GM21619 (cell line): ENCODE results near the gene C8G.

ENCODE experiments used
- ATAC-seq: cut with Tn5 transposase; IDR thresholded peaks from one replicate; pipeline ENCODE4 v1.9.1; 2021; ENCODE audit not compliant: unreplicated experiment

C8G gene

DNA sequence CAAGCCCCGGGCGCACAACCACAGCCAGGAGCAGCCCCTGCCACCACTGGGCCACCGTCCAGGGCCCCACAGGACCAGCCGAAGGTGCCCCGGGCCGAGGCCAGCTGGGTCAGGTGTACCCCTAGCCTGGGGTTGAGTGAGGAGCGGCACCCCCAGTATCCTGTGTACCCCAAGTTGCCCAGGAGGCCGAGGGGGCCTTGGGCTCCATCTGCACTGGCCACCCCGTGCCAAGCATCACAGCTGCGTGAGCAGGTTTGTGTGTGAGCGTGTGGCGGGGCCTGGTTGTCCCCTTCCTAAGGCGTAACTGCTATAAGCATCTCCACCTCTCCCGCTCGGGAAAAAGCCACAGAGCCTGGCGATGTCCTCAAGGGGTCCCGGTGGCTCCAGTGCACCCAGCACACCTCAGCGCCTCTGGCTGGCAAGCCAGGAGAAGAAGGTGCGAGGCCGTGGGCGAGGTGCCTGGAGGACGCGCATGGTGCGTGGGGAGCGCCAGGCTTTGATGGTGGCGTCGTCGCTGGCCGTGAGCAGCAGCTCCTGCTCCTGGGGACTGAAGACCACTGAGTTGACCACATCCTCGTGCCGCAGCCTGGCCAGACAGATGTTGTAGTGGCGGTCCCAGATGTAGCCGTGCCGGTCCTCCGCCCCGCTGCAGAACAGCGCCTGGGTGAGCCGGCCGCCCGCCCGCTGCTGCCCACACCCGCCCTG, 4.4 kb upstream of the C8G start:
- ATAC-seq, result no peak

DNA sequence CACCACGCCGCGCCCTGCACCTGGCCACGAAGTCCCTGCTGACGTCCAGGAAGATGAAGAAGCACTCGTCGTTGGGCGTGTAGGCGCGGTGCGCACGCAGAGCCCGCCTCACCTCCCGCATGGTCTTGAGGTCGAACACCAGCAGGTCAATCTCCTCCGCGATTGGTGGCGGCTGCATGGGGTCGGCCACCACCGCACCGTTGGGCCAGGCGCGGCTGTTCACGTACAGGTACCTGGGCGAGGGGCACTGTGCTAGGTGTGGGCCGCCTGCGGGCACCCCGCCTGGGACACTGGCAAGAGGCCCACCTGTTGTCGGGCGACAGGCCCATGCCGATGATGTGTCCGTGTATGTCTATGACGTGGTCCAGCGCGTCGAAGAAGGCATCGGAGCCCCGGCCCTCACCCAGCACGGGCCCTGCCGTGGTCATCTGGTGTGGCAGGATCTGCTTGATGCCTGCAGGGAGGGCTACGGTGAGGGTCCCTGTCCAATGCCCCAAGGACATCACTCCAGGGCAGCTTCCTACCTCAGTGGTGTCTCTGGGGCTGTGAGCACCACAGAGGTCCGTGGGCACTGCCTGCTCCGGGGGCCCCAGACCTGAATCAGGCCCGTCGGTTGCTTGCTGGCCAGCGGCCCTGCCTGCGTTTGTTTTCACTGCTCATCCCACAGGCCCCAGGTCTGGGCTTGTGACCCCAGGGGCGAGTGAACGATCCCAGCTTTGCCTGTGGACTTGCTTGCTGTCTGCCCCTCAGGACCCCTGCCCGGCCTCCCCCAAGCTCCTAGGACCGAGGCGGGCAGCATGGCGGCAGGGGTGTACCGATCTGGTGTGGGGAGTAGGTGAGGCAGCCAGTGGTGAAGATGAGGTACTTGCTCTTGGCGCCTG, 3.6 kb upstream of the C8G start:
- ATAC-seq, result no peak

DNA sequence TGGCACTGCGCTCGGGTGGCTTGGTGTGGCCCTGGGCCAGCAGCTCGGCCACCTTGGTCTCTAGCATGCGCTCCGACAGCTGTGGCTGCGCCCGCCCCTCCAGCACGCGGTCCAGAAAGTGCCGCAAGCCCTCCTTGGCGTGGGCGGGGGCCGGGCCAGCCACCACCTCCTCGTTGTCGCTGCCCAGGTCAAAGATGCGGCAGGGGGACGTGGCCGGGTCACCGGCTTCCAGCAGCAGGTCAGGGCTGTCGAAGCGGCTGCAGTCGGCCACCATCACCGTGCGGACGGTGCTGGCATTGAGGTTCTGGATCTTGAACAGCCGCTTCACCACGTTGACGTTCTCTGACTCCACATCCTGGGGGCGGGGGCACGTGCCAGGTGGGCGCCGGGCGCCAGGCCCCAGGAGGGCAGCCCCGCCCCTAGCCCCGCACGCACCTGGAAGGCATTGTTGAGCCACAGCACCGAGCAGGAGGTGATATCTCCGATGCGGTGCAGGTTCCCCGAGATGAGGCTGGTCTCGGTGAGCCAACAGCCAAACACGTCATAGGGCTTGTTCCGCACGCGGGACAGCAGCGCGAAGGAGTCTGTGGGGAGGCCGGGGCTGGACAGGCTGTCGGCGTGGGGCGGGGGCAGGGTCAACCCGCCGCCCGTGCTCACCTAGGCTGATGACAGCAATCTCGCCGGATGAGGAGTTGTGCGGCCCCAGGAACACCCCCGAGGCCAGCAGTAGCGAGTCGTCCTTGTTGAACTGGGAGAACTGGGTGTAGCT, 2.7 kb upstream of the C8G start:
- no peak for ATAC-seq

DNA sequence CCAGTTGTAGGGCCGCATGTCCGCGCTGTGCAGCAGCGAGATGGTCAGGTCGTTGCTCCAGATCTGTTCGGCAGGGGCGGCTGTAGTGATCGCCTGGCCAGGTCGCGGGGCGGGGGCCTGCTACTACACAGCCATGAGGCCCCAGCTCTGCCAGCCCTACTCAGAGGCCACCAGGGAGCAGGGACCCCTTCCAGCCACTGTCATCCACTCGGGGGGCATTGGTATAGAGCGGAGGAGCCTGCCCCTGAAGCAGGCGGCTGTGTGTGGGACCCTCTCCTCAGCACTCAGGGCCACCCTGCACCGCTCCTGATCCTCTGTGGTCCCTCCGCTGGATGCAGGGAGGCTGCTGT, 2.2 kb upstream of the C8G start:
- no peak for ATAC-seq

DNA sequence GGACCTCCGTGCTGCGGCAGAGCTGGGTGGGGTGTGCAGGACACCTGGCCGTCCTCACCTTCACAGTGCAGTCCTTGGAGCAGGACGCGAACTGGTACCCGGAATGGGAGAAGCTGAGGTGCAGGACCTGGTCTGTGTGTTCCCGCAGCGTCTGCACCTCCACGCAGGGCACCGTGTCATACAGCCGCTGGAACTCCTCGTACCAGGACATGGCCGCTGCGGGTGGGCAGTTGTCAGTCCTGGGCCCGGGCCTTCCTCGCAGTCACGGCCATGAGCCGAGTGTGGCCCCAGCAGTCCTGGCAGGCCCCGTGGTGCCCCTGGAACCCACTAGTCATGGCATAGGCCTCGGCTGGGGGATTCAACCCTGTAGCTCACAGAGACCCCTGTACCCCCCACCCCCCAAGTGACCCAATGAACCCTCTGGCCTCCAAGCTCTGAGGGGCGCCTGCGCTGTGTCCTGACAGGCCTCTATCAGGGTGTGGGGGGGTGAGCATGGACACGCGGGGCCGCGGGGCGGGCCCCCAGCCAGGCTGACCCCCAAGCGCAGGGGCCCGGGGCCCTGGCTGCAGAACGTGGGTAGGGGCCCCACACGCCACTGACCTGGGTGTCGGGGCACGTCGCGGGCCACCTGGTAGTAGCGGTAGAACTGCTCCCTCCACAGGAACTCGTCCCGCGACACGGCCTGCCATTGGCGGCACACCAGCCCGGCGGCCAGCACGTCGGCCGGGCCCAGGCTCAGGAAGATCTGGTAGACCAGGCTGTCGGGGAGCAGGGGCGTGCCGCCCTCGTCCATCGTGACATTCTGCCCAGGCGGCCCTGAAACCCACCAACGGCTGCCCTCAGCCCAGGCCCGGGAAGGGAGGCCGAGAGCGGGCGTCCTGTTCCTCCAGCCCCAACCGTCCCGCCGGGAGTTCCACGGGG, 1.5 kb upstream of the C8G start:
- ATAC-seq, result peak; percentile 21

DNA sequence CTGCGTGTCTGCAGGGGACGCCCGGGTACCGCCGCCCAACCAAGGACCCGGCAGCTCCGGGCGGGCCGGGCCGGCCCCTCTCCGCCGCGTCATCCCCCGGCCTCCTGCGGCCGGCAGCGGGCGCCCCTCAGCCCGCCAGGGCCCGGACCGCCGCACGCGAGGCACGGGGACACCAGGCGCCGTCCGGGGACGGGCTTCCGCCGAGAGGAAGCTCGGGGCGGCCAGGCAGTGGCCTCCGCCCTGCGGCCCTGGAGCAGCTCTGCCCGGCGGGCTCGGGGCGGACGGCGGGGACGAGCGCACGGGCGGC, 878 bp upstream of the C8G start:
- peak; percentile 28 for ATAC-seq

DNA sequence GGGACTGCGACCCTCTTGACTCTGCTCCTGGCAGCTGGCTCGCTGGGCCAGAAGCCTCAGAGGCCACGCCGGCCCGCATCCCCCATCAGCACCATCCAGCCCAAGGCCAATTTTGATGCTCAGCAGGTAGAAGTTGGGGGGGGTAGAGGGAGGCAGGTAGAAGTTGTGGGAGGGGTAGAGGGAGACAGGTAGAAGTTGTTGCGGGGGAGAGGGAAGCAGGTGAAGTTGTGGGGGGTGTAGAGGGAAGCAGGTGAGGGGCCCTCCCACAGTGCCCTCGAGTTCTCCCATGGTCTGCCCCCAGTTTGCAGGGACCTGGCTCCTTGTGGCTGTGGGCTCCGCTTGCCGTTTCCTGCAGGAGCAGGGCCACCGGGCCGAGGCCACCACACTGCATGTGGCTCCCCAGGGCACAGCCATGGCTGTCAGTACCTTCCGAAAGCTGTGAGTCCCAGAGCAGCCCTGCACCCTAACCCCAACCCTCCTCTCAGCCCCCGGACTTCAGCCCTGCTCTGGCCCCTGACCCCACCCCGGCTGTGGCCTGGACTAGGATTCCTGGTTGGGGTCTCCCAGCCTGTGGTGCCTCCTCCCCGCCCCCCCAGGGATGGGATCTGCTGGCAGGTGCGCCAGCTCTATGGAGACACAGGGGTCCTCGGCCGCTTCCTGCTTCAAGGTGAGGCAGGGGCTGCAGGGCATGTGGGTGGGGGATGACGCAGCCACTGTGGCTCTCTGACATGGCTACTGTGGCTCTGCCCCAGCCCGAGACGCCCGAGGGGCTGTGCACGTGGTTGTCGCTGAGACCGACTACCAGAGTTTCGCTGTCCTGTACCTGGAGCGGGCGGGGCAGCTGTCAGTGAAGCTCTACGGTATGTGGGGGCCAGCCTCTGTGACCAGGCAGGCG, 537 bp downstream of the C8G start:
- ATAC-seq, result no peak

DNA sequence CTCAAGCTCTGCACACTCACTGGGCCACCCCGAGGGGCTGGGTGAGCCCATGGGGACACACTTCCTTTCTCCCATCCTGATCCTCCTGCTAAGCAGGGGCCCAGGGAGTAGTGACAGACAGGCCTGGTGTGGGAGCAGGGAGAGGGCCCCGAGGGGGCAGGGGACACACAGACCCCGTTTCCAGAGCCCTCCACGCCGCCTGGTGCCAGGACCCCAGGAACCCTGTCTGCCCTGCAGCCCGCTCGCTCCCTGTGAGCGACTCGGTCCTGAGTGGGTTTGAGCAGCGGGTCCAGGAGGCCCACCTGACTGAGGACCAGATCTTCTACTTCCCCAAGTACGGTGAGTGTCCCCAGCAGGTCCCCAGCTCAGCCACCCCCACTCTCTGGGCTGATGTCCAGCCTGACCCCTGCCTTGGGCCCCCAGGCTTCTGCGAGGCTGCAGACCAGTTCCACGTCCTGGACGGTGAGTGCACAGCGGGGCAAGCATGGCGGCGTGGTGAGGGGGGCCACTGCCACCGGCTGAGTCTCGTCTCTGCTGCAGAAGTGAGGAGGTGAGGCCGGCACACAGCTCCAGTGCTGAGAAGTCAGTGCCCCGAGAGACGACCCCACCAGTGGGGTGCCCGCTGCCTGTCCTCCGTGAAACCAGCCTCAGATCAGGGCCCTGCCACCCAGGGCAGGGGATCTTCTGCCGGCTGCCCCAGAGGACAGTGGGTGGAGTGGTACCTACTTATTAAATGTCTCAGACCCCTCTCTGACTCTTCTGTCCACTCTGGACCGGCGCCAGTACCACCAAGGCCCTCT, 1.4 kb downstream of the C8G start:
- no peak for ATAC-seq

DNA sequence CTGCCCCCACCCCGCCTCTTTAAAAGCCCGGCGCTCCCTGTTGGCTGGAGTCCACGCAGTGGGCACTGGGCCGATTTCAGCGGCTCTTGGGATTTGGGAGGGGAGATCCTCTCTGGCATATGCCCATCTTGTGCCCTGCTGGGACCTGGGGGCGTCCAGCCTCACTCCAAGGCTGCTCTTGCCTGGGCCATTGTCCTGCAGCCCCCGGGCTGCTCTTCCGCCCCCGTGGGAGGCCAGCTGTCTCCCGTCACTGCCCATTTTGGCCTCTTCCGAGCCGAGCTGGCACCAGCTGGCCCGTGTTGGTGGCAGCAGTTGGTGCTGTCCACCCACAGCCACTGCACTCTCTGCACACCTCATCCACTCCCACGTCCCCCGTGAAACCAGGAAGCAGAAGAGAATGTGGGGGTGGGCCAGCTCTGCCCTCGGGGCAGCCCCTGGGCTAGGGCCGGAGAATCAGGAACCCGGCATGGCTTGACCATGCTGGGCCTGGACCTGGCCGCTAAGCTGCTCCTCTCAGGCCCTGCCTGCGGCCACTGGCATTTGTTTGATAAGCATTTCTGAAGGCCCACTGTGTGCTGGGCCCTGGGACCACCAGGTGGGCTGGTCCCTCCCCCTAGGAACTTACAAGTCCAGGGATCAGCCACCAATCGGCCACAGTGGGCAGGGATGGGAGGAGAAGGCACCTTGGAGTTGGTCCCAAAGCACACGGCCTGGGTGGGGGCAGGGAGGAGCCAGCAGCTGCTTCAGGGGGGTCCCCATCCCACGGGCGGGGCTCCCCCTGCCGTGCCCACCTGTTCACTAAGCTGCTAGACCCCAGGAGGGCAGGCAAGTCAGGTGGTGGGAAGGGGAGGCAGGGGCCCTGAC, 2.2 kb downstream of the C8G start:
- ATAC-seq, result no peak

DNA sequence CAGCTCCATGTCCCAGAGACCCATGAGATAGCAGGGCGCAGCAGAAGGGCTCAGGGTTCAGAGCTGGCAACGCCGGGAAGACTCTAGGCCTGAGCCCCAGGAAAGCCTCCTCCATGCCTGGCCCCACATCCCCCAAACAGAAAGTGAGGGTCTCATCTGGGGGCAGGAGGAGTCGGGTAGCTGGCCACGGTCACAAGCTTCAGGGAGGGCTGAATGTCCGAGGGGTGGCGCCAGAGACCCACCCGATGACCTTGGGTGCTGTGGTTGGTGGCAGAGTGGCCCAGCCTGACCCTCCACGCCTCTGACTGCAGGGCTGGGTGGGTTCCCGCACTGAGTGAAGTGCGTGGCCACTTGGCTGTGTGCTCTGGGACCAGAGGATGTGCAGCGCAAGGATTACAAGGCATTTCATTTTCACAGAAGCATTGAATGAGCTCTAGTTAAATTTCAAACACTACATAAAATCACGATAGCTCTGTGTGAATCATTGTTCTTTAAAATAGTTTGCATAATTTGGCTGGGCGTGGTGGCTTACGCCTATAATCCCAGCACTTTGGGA, 3.0 kb downstream of the C8G start:
- ATAC-seq, result no peak

DNA sequence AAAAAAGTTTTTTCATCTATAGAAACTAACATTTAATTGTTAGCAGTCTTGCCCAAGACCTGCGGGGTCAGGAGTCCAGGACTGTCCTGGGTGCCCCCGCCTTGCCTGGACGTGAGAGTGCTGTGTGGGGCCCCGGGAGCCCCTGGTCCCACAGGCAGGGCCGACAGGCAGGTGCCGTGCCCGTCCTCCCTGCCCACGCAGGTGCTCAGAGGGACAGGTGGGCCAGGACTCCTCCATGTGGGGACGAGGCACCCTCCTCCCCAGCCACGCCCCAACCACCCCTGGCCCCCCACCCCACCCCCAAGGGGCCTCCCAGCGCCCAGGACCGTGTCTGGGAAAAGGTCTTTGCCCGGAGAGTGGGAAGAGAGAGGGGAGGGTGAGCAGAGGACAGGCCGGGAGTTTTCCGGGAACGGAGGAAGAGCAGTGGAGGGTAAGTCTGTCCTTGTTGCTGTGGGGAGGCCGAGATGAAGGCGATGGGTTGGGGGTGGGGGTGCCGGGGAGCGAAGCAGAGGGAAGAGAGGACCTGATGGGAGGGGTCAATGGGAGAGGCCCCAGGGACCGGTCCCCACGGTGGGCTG, 4.3 kb downstream of the C8G start:
- no peak for ATAC-seq

DNA sequence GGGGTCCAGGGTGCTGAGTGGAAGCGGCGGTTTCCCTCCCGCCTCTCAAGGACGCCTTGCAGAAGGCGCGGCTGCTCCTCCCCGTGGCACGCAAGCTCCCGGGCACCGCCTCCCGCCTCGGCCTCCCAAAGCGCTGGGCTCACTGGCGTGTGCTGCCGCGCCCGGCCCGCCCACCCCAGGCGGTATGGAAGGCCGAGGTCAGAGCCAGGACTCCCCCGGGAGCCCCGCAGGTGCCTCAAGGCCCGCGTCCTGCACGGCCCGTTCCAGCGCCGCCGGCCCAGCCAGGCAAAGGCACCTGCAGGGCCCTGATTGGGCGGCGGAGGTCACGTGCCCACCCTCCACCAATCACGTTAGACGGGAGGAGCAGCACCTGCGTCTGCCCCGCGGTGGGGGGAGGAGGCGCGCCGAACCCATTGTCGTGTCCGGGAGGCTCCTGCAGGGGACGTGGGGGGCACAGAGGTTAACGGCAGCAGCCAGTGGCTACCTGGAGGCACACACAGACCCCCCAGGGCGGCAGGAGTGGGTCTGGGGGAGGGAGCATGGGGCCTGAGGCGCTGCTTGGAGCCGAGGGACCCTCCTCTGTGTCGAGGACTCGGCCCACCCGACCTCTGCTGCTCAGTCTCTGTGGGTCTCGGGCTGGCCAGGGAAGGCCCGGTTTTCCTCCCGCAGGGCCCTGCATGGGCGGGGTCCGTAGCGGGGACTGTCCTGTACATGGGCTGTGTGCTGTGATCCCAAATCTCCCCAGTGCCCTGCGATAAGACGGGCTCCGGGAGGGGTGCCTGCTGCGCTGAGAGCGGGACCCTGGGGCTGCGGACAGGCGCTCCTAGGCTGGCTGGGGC, 5.0 kb downstream of the C8G start:
- ATAC-seq, result peak; percentile 73

DNA sequence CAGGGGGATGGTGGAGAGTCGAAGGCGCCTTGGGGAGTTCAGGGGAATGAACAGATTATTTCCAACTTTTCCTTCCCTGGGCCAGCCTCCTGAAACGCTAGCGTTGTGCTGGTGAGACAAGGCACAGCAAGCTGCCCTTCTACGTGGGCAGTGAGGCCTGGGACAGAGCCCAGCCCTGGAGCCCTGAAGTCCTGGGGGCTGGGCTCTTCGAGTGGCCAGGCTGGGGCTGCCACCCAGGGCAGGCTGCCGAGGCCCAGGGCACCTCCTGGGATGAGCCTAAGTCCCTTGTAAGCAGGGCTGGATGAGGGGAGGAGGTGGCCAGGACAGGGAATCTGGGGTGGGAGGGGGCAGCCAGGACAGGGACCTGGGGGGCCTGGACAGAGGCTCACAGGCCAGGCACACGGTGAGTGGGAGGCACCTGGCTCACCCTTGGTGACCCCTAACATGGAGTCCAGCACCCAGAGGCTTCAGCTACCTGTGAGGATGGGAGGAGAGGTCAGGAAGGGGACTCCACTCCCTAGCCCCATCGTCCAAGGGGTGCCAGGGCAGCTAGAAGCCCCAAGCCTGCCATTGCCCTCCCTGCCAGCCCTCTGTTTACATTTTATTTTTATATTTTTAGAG, 5.7 kb downstream of the C8G start:
- no peak for ATAC-seq

DNA sequence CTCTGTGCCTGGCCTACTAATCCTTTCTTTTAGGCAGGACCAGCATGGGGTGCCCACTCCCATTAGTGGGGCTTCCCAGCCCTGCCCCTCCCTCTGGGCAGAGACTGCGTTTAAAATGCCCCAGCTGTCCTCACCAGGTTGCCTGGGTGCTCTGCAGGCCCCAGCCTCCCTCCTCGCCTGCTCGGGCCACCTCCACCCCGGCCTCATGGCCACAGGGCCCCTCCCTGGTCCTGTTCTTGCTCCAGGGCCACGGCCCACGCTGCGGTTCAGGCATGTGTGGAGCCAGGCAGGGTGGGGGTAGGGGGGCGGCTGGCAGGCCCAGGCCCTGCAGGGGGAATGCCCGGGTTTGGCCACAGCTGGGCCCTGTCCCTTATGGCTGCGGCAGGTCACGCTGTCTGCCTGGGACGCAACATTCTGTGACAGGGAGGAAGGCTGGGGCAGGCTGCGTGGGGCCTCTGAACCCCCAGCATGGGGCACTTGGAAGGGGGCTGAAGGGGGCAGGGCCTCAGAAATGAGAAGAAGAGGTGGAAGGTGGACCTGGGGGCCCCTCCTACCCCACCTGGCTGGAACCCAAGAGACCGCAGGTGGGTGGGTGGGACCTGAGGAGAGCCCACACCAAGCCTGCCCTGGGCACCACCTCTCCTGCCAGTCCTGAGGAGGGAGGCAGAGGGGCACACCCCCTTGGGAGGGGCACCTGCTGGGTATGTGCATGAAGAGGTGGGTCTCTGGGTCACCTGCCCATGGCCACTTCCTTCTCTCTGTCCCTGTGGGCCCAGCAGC, 6.7 kb downstream of the C8G start, which contains the start of gene LCN12:
TSS of gene LCN12 (plus strand) at position 733 of the 780 bp plus-strand sequence. CDS start 55 bp downstream, outside the sequence.
- no peak for ATAC-seq

DNA sequence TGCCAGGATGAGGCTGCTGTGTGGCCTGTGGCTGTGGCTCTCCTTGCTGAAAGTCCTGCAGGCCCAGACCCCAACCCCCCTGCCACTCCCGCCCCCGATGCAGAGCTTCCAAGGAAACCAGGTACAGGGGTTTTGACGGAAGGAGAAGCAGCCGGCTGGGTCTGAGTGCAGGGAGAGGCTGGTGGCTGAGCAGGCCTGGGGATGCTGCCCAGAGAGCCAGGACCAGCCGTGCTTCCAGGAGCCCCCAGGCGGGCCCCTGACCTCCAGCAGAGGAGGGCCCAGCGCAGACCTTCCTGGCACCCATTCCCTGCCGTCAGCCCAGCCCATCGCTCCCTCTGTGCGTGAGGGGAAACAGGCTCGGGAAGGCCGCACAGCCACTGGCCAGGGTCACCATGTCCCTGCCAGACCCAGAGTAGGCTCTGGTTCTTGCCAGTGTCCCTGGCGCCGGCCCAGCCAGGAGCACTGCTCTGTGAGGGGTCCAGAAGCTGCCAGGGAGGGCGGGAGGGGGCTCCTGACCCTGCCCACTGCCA, 7.3 kb downstream of the C8G start:
- ATAC-seq, result no peak
